Vagina (tissue), 2 donors: ENCODE data around the gene SET.

Experiments used
- CTCF ChIP-seq, 3 experiments: fragments of 450-650 bp in 2 of 3; fragments of 200-600 bp in 1 of 3; sonication (generic) in 1 of 3; IDR thresholded peaks; one replicate each; pipeline ENCODE4 v1.5.1; 2017 to 2019; ENCODE audit warnings: antibody characterized with exemption in 3 of 3, mild to moderate bottlenecking in 2 of 3, moderate library complexity in 2 of 3
- POLR2A ChIP-seq, 2 donors: fragments of 450-650 bp; IDR thresholded peaks; one replicate each; pipeline ENCODE4 v1.6.1; 2017; ENCODE audit warnings: antibody characterized with exemption in 2 of 2, mild to moderate bottlenecking in 2 of 2, moderate library complexity in 2 of 2
- POLR2AphosphoS5 ChIP-seq, 2 donors: sonication (generic); formaldehyde crosslinking; IDR thresholded peaks; one replicate each; pipeline ENCODE4 v1.9.0; 2017; ENCODE audit warnings: antibody characterized with exemption in 2 of 2, mild to moderate bottlenecking in 2 of 2, low read depth in 1 of 2; ENCODE audit not compliant: insufficient read depth in 1 of 2

- no peak for TF ChIP-seq CTCF (IDR thresholded peaks at IDR 0.05)
- TF ChIP-seq POLR2A (IDR thresholded peaks at IDR 0.05): no peak
- TF ChIP-seq POLR2AphosphoS5 (IDR thresholded peaks at IDR 0.05; ENCODE audit: insufficient read depth in 1 of 2, low read depth in 1 of 2): no peak
These were observed 32.5 kb downstream of the SET start for GRCh38 chr9:128721487-128722010.
